Muscle of leg (tissue), 11 donors: Measurements from ENCODE around the gene QSER1. TPM values are rescaled to one million over a fixed set of nuclear protein-coding genes. Genes with fewer than 3 reads are reported as not detected.
"Not testable (repeated sequence)": the region's sequence is repeated elsewhere in the genome, so short reads cannot be mapped to it uniquely, and the experiment has no call there.

Experiments
- DNase-seq: peaks from one replicate; pipeline ENCODE4 v3.0.0; 2013
- H3K27ac ChIP-seq: one replicate; pipeline ENCODE4 v1.5.1; 2013; ENCODE audit warnings: mild to moderate bottlenecking, low read length, control low read depth
- H3K27me3 ChIP-seq: one replicate; pipeline ENCODE4 v1.6.1; 2013; ENCODE audit warnings: low read length; ENCODE audit not compliant: control insufficient read depth, insufficient read depth
- H3K36me3 ChIP-seq: one replicate; pipeline ENCODE4 v1.6.1; 2013; ENCODE audit warnings: low read length; ENCODE audit not compliant: control insufficient read depth, insufficient read depth
- H3K4me1 ChIP-seq: one replicate; pipeline ENCODE4 v1.6.1; 2013; ENCODE audit warnings: low read length; ENCODE audit not compliant: control insufficient read depth, insufficient read depth
- H3K4me3 ChIP-seq: one replicate; pipeline ENCODE4 v1.5.1; 2013; ENCODE audit warnings: low read length, control low read depth
- H3K9me3 ChIP-seq: replicated peaks from 2 replicates; pipeline ENCODE4 v1.6.1; 2013; ENCODE audit warnings: low read depth, low read length; ENCODE audit not compliant: control insufficient read depth
- WGBS: methylation state at CpG from one replicate; pipeline ENCODE4 v1.1.5; 2013; ENCODE audit warnings: missing lambda C conversion rate; ENCODE audit not compliant: insufficient coverage; 5-methylcytosine and 5-hydroxymethylcytosine counted together
- polyA plus RNA-seq, 8 donors: library from polyadenylated mRNA; unstranded; fragments of 120-200 nt; gene quantifications; one replicate each; pipeline versions ENCODE4 v1.2.1 to v1.2.3, GENCODE V29; 2013; ENCODE audit warnings: inconsistent platforms in 1 of 8, low replicate concordance in 1 of 8; ENCODE audit not compliant: insufficient read length in 8 of 8, insufficient read depth in 1 of 8
- total RNA-seq: library from RNA; stranded (reverse); fragments of 120-200 nt; gene quantifications from one replicate; pipeline ENCODE4 v1.2.4, GENCODE V29; 2013

The QSER1 gene
- total and polyA plus RNA-seq, 9 donors: 13.6 to 29.6 (median 21.9) TPM

GRCh38 chr11:33027846-33028536, 135.4 kb downstream of the QSER1 start:
- WGBS: no CpG with 5 or more reads among the region's 4 CpGs
- H3K27me3 ChIP-seq: no peaks in the 10 kb centered on the region
- no peak overlapping the region for H3K4me3 ChIP-seq
- H3K4me1 ChIP-seq: no peaks in the 10 kb centered on the region
- no peak overlapping the region for H3K27ac ChIP-seq
- no peaks in the 10 kb centered on the region for H3K9me3 ChIP-seq
- H3K36me3 ChIP-seq: no peaks in the 10 kb centered on the region
- DNase-seq: no peak

GRCh38 chr11:33028537-33028914, 135.9 kb downstream of the QSER1 start:
- H3K36me3 ChIP-seq: no peaks in the 10 kb centered on the region
- H3K27ac ChIP-seq: no peak overlapping the region
- DNase-seq: no peak
- no CpG with 5 or more reads among the region's 2 CpGs for WGBS
- no peaks in the 10 kb centered on the region for H3K4me1 ChIP-seq
- H3K4me3 ChIP-seq: no peak overlapping the region
- H3K9me3 ChIP-seq: no peaks in the 10 kb centered on the region
- H3K27me3 ChIP-seq: no peaks in the 10 kb centered on the region

GRCh38 chr11:33029218-33029617, 136.6 kb downstream of the QSER1 start:
- not testable (repeated sequence) for H3K4me3 ChIP-seq, H3K4me1 ChIP-seq, DNase-seq, H3K9me3 ChIP-seq, H3K36me3 ChIP-seq, H3K27ac ChIP-seq, H3K27me3 ChIP-seq
- no CpG with 5 or more reads among the region's 6 CpGs for WGBS

Other genes starting within 250 kb of the QSER1 start
- not detected for gene CCDC73, start 98.1 kb upstream of the QSER1 start, total RNA-seq
- gene CCDC73, start 98.1 kb upstream of the QSER1 start, polyA plus RNA-seq: under 1 TPM in 4 of 8 donors, not detected in 4; 0.02 to 0.42 (median 0.03) TPM
- gene PRRG4, start 62.9 kb upstream of the QSER1 start, total RNA-seq: 0.09 TPM
- 1 to 10 TPM in 1 of 8 donors, under 1 TPM in 7; 0.08 to 3.0 (median 0.22) TPM for gene PRRG4, start 62.9 kb upstream of the QSER1 start, polyA plus RNA-seq
- 13.3 TPM for gene DEPDC7, start 123.1 kb downstream of the QSER1 start, total RNA-seq
- gene DEPDC7, start 123.1 kb downstream of the QSER1 start, polyA plus RNA-seq: 10 to 100 TPM; 12.8 to 17.5 (median 15.0) TPM
- 9.2 TPM for gene TCP11L1, start 146.8 kb downstream of the QSER1 start, total RNA-seq
- 10 to 100 TPM in 3 of 8 donors, 1 to 10 TPM in 5; 6.9 to 13.2 (median 9.5) TPM for gene TCP11L1, start 146.8 kb downstream of the QSER1 start, polyA plus RNA-seq